Suprapubic skin (tissue), 3 donors: Measurements from ENCODE around the gene RAB18.

Source experiments
- CTCF ChIP-seq, 2 donors: fragments of 200-600 bp in 1 of 2; fragments of 450-650 bp in 1 of 2; sonication (generic) in 1 of 2; IDR thresholded peaks; one replicate each; pipeline ENCODE4 v1.5.1; 2016 to 2019; ENCODE audit warnings: antibody characterized with exemption in 2 of 2, mild to moderate bottlenecking in 1 of 2, moderate library complexity in 1 of 2
- POLR2A ChIP-seq, 2 donors: fragments of 450-650 bp; IDR thresholded peaks; one replicate each; pipeline ENCODE4 v1.6.1; 2017; ENCODE audit warnings: antibody characterized with exemption in 2 of 2, mild to moderate bottlenecking in 2 of 2, moderate library complexity in 2 of 2

- TF ChIP-seq CTCF (IDR thresholded peaks at IDR 0.05) (no peak), POLR2A (IDR thresholded peaks at IDR 0.05) (no peak)
Measured at GRCh38 chr10:27500096-27500495, 4.0 kb upstream of the RAB18 start.
